IPS DF 19.7 (cell line): ENCODE results near the gene KRIT1.
"Not testable (repeated sequence)": the region's sequence is repeated elsewhere in the genome, so short reads cannot be mapped to it uniquely, and the experiment has no call there.

Experiments
- DNase-seq: peaks from one replicate; pipeline ENCODE4 v3.0.0-alpha.2; 2013; ENCODE audit warnings: low read depth, low spot score

The KRIT1 gene

DNA sequence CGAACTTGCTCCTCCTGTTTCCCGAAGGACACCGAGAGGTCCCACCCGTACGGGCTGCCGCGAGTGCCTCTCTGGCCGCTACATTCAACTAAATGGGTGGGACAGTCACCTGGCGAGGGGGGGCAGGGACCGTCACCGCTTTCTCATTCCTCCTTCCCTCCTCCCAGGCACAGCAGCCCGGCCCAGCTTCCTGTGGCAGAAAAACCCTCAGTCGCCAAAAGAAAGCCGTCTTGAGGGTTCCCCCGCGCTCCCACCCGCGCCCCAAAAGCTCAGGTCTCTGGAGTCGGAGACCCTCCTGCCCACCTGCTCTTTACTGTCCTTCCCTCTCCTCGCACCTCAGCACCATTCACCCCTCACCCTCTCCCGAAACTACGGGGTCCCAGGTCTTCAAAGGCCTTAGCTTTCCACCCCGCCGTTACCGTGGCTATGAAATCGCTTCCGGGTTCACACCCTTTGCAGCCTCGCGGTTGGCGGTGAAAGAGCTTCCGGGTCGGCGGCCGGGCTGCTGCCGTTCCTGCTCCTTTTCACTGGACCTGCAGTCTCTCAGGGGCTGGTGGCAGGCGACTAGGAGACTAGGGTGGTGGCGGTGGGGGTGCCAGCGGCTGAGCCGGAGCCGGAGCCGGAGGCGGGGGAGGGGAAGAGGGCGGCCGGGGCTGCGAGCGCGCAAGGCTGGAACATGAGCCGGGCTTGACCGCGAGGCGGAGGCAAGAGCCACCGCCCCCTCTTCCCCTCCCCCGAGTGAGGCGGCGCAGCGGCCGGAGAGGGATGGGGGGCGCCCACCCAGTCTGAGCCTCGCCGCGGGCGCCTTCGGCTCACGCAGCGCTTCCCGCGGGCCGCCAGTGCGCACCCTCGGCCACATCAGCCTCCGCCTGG, at the start of gene KRIT1, which contains the start of gene ANKIB1:
Gene KRIT1, minus strand, starts transcription at position 428 of the 873 bp plus-strand sequence. CDS start 3,779 bp downstream, outside the sequence.
Gene ANKIB1, plus strand, starts transcription at position 488 of the 873 bp plus-strand sequence. CDS start 49,005 bp downstream, outside the sequence.
- DNase-seq = peak; percentile 71

DNA sequence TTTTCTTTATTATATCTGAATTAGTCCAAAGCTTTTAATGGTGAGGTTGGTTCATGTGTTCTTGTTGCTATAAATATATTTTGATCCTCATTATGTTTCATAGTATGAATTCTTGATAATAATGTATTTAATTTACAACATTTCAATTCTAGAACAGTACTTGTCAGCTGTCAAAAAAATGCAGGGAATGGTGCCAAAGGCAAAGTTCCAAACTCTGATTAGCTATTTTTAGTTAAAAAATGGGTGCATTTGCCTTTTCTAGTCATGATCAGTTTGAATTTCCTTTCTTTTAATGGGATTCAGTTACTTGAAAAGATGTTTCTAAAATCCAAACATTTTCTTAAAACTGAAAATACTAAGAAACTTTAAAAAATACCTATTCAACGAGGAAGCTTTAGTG, 49.7 kb upstream of the KRIT1 start:
- DNase-seq = no peak

- DNase-seq = no peak
Observed at GRCh38 chr7:92293896-92294590, 48.3 kb upstream of the KRIT1 start.

GRCh38 chr7:92292981-92293380, 47.3 kb upstream of the KRIT1 start:
- no peak for DNase-seq

- DNase-seq = no peak
Observed at GRCh38 chr7:92289321-92289720, 43.6 kb upstream of the KRIT1 start.

DNA sequence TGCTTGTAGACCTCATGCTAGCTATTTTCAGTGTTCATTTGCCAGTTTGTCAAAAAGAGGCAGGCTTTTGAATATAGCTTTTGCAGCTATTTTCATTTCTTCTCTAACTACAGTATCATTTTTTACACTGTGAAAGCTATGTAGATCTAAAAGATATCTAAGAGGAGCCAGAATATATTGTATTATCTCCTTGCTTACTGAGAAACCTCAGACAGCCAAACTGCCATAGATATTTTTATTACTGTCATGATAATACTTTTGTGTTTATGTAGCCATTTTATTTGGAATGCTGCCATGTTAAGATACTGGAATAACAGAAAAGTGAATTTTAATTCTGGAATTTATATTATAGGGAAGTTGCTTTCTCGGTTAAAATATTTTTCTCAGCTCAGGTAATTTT, 37.2 kb upstream of the KRIT1 start:
- no peak for DNase-seq

DNA sequence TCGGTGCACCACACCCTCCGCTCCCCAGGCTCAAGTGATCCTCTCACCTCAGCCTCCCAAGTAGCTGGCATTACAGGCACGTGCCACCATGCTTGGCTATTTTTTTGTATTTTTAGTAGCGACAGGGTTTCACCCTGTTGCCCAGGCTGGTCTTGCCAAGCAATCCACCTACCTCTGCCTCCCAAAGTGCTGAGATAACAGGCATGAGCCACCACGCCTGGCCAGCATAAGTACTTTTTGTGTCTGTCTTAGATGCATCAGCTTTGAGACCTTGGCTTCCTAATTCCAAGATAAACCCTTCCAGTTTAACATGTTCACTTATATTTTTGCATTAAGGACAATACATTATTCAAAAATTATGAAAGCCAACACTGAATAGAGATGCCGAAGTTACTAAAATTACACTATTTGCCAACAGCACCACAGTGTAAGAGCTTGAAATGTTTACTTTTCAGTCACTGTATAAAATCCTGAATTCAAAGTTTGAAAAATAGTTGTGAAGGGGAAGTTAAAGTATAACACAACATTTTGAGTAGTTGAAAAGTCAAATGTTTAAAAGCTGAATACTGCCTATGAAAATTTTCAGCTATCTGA, 36.6 kb upstream of the KRIT1 start:
- DNase-seq = no peak

DNA sequence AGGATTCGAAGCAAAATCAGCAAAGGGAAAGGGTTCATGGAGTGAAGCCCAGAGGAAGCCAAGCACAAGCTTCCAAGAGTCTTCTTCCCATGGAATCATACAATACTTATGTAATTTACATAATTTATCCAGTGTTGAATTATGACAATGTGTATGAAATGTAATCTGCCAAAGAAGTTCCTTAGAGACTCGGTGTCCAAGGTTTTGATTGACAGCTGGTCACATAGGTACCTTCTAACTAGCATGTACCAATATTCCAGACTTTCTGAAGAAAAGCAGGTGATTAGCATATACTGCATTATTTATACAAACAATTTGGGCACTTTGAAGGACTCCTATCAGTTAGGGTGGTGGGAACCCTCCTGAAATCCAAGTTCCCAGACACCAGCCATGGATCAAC, 35.3 kb upstream of the KRIT1 start:
- no peak for DNase-seq

DNA sequence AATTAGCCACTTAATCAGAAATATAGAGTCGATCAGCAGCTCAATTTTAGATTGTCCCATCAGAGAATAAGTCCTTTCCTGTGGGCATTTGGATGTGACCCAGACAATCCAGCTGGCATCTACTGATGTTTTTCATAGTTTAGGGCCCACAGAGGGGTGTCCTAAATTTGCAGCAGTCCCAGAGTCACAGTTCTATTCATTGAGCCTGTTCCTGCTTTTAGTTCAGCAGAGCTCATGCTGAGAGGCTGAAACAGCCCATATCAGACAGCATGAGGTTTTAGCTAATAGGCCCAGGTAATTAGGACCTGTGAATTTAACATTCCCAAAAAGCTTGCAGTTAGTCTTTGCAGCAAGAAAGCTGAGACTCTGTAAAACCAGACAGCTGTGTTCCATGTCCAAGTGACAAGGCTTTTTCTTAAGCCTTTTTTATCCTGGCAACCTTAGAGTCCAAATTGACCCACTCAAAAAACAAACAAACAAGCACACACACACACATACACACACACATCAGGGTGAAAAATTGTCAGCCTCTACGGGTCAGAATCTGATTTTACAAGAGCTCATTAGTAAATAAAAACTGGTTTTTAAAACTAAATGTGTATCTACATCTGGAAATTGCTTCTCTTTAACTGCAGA, 33.8 kb upstream of the KRIT1 start:
- DNase-seq = no peak

- no peak for DNase-seq
Observed at GRCh38 chr7:92276460-92276864, 30.7 kb upstream of the KRIT1 start.

DNA sequence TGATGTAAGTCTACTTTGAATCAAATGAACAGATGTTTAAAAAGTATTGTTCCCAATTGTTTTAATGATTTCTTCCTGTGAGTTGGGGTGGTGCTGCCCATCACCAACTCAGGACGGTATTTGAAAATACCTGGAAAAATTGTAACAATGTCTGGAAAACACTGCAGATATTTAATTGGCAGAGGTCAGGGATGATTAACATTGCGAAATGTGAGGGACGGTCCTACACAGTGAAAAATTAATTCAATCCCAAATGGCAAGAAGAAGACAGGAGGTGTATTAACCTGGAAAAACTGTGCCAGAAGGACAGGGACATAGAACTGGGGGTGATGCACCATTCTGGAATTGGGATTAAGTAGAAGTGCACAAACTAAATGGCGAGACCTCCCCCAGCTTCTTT, 29.6 kb upstream of the KRIT1 start:
- no peak for DNase-seq

DNA sequence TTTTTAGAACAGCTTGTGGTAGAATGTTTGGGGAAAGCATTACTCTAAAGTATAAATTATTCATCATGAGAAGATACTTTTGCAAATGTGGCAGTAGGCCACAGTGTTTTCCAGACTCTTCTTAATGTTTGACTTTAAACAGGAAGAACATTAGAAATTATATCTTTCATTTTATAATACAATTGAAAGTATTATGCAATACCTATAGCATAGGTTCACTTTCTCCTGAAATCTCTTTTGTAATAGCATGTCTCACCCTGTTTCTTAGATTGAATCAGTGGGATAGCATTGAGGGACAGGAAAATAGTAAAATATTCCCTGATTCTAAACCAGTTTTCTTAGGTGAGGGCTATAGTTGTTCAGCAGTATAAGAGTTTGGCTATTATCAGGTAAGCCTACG, 23.2 kb upstream of the KRIT1 start:
- DNase-seq = no peak

DNA sequence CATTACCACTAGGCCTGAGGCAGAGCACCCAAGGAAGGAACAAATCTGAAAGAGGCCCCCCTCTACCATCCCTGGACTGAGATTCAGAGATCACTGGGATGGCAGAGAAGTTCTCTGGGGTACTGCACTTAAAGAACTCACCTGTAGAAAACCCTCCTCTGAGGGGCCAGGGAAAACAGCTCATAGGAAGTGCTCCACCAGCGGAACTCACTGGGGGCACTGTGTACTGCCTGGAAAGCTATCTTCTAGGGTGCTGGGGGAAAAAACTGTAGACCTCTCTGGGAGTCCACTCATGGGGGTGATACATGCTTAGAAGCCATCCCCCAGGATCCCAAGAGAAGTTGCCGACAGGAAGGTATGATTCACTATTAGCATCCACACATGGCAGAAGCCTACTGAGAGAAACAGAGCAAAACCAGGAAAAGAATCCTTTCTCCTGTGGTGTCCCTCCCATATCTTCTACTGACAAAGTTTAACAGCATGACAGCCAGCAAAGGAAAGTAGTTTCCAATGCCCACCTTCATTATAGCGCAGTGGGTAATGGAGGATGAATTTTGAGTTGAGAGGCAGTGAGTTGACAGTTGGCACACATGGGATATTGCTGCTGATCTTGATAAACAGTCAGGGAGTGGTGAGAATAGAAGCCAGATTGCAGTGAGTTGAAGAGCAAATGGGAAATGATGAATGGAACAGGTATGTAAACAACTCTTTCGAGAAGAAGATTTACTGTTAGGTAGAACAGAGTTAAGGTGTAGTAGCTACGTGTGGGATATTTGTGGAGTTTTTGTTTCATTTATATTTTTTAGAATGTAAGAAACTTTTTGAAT, 20.9 kb upstream of the KRIT1 start:
- no peak for DNase-seq

- no peak for DNase-seq
Observed at GRCh38 chr7:92260248-92260781, 14.6 kb upstream of the KRIT1 start.

DNA sequence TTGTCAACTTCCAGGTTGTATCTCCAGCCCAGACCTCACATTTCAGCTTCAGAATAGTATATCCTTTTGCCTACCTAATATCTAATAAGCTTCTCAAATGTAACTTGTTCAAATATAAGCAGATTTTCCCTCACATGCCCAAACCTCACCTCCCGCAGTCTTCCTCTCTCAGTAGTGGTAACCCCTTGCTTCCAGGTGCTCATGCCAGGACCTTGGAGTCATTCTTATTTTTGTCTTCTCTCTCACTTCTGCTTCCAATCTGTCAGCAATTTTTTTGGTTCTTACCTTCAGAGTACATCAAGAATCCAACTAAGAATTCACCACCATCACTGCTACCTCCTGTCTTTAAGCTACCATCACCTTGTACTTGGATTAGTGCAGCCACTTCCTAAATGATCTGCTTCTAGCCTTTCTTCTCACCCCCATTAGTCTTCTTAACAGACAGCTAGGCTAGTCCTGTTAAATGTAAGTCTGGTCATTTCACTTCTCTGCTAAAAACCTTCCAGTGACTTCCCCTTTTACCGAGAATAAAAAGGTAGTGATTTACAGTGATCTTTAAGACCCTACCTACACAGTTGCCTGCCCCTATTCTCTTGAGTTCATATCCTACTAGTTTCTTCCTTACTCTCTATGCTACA, 14.0 kb upstream of the KRIT1 start:
- no peak for DNase-seq

DNA sequence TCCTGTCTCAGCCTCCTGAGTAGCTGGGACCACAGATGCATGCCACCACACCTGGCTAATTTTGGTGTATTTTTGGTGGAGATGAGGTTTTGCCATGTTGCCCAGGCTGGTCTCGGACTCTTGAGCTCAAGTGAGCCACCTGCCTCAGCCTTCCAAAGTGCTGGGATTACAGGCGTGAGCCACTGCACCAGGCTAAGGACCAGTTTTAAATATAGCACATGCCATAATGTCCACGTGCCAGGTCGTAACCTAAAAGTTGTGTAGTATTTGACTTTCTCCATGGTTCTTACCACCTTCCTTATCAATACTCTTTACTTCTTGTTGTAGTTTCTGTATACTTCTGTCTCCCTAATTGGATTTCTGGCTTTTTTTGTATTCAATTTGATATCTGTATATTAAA, 13.3 kb upstream of the KRIT1 start:
- no peak for DNase-seq

DNA sequence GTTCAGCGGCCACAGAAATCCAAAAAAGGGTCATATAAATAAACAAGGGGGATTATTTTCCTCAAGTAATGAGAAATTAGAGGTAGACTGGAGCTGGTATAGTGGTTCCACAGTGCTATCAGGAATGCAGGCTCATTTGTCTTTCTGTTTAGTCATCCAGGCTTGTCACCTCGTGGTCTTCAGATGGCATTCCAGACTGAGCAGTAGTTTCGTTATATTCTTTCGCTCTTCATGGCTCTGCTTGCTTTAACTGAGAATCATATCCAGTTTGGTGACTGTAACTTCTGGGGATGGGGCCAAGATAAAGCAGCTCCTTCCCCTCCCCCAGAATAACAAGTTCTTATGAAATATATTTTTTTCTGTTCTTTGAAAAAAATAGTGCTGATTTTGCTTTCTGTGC, 9.6 kb upstream of the KRIT1 start:
- no peak for DNase-seq

DNA sequence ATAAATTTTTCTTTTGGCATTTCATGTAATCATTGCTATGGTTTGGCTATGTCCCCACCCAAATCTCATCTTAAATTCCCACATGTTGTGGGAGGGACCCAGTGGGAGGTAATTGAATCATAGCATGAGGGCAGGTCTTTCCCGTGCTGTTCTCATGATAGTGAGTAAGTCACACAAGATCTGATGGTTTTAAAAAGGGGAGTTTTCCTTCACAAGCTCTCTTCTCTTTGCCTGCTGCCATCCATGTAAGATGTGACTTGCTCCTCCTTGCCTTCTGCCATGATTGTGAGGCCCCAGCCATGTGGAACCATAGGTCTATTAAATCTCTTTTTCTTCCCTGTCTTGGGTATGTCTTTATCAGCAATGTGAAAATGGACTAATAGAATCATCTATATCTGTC, 9.1 kb upstream of the KRIT1 start:
- DNase-seq = not testable (repeated sequence)

GRCh38 chr7:92253251-92253650, 7.5 kb upstream of the KRIT1 start:
- DNase-seq = no peak

GRCh38 chr7:92251181-92251580, 5.5 kb upstream of the KRIT1 start:
- DNase-seq = no peak
